Measurements from ENCODE around the gene GALNT5. TPM values are rescaled to one million over a fixed set of nuclear protein-coding genes. Genes with fewer than 3 reads are reported as not detected.
"Not testable (repeated sequence)": the region's sequence is repeated elsewhere in the genome, so short reads cannot be mapped to it uniquely, and the experiment has no call there.

The GALNT5 gene
- polyA plus RNA-seq, 2 donors = 3.1 to 5.6 TPM

DNA sequence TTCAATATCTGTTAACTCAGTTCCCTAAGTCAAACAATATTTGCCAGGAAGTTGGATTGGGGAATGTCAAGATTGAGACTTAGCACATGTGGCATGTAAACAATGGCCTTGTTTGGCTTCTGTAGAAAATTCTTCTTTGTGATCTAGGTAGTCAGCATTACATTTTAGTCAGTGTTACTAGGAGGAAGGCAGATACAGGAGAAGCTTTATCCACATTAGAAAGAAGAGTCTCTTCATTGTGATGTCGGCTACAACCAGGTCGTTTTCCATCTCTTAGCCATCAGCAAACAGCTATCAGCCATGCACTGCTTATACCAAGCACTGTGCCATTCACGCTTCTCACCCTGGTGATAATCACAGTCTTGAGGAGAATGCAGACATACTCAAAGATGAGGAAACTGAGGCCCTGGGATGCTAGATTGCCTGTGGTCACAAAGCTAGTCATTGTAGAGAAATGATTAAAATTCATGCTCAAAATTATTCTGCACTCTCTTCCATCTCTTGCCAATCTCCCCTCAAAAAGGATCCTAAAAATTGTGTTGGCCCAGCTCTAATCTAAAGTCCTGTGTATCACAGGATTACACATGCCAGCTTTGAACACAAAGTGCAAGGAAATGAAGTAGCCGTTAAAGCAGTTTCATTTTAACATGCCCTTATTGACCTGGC lies 3.2 kb downstream of the GALNT5 start:
- 66 to 69% methylated on average over 4 of the region's 4 CpGs for WGBS, 2 donors
- Histone ChIP-seq H3K27ac (ENCODE audit: low read depth in 2 of 2, low read length in 1 of 2) (peak overlapping the region in 1 of 2 donors; percentile 83), H3K27me3 (ENCODE audit: control insufficient read depth in 1 of 2, insufficient read depth in 2 of 2, low read length in 2 of 2) (no peaks in the 10 kb centered on the region), H3K4me1 (ENCODE audit: control insufficient read depth in 2 of 2, insufficient read depth in 2 of 2, low read length in 1 of 2) (no peaks in the 10 kb centered on the region), H3K4me3 (ENCODE audit: low read depth in 1 of 2, low read length in 2 of 2) (no peak overlapping the region), H3K9me3 (ENCODE audit: control insufficient read depth in 2 of 2, insufficient read depth in 1 of 2, low read depth in 1 of 2, low read length in 1 of 2) (no peaks in the 10 kb centered on the region), H3K36me3 (ENCODE audit: control insufficient read depth in 2 of 2, insufficient read depth in 2 of 2, low read length in 1 of 2) (no peaks in the 10 kb centered on the region)

DNA sequence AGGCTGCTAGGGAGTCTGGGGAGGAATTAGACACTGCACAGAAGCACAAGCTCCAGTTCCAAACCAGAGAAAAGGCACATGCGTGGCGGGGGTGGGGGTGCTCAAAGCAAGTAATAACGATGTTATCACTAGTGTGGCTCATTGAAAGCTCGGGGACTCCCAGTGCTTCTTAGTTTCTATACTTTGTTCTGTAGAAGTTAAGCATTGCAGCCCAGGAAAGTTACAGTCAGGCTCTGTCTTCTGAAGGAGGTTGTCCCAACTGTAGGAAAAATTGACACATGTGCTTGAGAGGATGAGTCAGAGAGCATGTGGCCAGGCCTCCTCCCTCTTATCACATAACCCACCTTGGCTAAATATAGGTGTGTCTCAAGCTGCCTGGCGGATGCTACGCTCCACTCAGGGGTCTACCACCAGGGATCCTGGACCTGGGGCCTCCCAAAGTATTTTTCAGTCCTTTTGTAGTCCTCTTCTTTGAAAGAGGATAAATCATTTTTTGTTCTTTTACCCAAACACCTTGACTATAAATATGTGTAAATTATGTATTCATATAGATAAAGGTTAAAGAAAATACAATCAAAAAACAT lies 3.8 kb downstream of the GALNT5 start:
- Histone ChIP-seq H3K4me3 (ENCODE audit: low read depth in 1 of 2, low read length in 2 of 2) (no peak overlapping the region), H3K4me1 (ENCODE audit: control insufficient read depth in 2 of 2, insufficient read depth in 2 of 2, low read length in 1 of 2) (no peaks in the 10 kb centered on the region)

DNA sequence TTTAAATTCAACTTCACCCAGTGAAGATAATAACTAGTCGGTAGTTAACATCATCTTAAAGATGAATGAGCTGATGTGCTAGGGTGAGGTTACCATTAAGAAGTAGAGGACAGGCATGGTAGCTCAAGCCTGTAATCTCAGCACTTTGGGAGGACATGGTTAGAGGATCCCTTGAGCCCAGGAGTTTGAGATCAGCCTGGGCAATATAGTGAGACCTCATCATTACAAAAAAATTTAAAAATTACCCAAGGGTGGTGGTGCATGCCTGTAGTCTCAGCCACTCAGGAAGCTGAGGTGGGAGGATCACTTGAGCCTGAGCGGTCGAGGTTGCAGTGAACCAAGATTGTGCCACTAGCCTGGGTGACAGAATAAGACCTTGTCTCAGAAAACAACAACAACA lies 4.7 kb downstream of the GALNT5 start:
- Histone ChIP-seq H3K27me3 (ENCODE audit: control insufficient read depth in 1 of 2, insufficient read depth in 2 of 2, low read length in 2 of 2) (no peaks in the 10 kb centered on the region), H3K36me3 (ENCODE audit: control insufficient read depth in 2 of 2, insufficient read depth in 2 of 2, low read length in 1 of 2) (no peaks in the 10 kb centered on the region), H3K27ac (ENCODE audit: low read depth in 2 of 2, low read length in 1 of 2) (no peak overlapping the region), H3K9me3 (ENCODE audit: control insufficient read depth in 2 of 2, insufficient read depth in 1 of 2, low read depth in 1 of 2, low read length in 1 of 2) (no peaks in the 10 kb centered on the region), H3K4me3 (ENCODE audit: low read depth in 1 of 2, low read length in 2 of 2) (no peak overlapping the region), H3K4me1 (ENCODE audit: control insufficient read depth in 2 of 2, insufficient read depth in 2 of 2, low read length in 1 of 2) (no peaks in the 10 kb centered on the region)
- 84 to 94% methylated on average over 3 of the region's 3 CpGs for WGBS, 2 donors

More for the DNA sequence above, 3.8 kb downstream of the GALNT5 start:
- Histone ChIP-seq H3K9me3 (ENCODE audit: control insufficient read depth in 2 of 2, insufficient read depth in 1 of 2, low read depth in 1 of 2, low read length in 1 of 2) (no peaks in the 10 kb centered on the region), H3K36me3 (ENCODE audit: control insufficient read depth in 2 of 2, insufficient read depth in 2 of 2, low read length in 1 of 2) (no peaks in the 10 kb centered on the region), H3K27me3 (ENCODE audit: control insufficient read depth in 1 of 2, insufficient read depth in 2 of 2, low read length in 2 of 2) (no peaks in the 10 kb centered on the region), H3K27ac (ENCODE audit: low read depth in 2 of 2, low read length in 1 of 2) (peak overlapping the region in 1 of 2 donors; percentile 83)
- 28 to 38% methylated on average over 6 of the region's 6 CpGs for WGBS, 2 donors

- Histone ChIP-seq H3K9me3 (ENCODE audit: control insufficient read depth in 2 of 2, insufficient read depth in 1 of 2, low read depth in 1 of 2, low read length in 1 of 2) (no peaks in the 10 kb centered on the region), H3K4me1 (ENCODE audit: control insufficient read depth in 2 of 2, insufficient read depth in 2 of 2, low read length in 1 of 2) (no peaks in the 10 kb centered on the region), H3K36me3 (ENCODE audit: control insufficient read depth in 2 of 2, insufficient read depth in 2 of 2, low read length in 1 of 2) (no peaks in the 10 kb centered on the region), H3K4me3 (ENCODE audit: low read depth in 1 of 2, low read length in 2 of 2) (no peak overlapping the region), H3K27me3 (ENCODE audit: control insufficient read depth in 1 of 2, insufficient read depth in 2 of 2, low read length in 2 of 2) (no peaks in the 10 kb centered on the region), H3K27ac (ENCODE audit: low read depth in 2 of 2, low read length in 1 of 2) (no peak overlapping the region)
- 23 to 52% methylated on average over 3 of the region's 3 CpGs for WGBS, 2 donors
Observed at GRCh38 chr2:157264099-157264498, 6.6 kb downstream of the GALNT5 start.

DNA sequence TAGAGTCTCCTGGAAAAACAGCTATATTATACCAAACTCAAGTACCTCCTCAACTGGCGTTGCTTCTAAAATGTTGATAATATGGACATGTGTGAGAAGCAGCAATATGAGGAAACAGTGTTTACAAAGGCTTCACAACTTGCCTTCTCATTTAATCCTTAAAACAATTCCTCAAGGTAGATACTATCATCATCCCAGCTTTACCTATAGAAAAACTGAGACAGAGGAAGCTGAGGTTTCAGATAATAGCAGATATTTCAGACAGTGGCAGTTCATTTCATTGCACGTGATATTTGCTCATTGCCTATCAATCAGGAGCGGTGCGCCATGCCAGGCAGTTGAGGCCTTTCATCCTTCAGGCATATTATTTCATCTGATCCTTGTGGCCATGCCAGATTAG lies 8.3 kb downstream of the GALNT5 start:
- H3K4me3 ChIP-seq (ENCODE audit: low read depth in 1 of 2, low read length in 2 of 2) = no peak overlapping the region
- no peaks in the 10 kb centered on the region for H3K36me3 ChIP-seq (ENCODE audit: control insufficient read depth in 2 of 2, insufficient read depth in 2 of 2, low read length in 1 of 2)
- H3K27ac ChIP-seq (ENCODE audit: low read depth in 2 of 2, low read length in 1 of 2) = no peak overlapping the region
- no peaks in the 10 kb centered on the region for H3K4me1 ChIP-seq (ENCODE audit: control insufficient read depth in 2 of 2, insufficient read depth in 2 of 2, low read length in 1 of 2)
- no peaks in the 10 kb centered on the region for H3K9me3 ChIP-seq (ENCODE audit: control insufficient read depth in 2 of 2, insufficient read depth in 1 of 2, low read depth in 1 of 2, low read length in 1 of 2)
- WGBS, 2 donors = 87 to 88% methylated on average over 4 of the region's 4 CpGs
- no peaks in the 10 kb centered on the region for H3K27me3 ChIP-seq (ENCODE audit: control insufficient read depth in 1 of 2, insufficient read depth in 2 of 2, low read length in 2 of 2)

- Histone ChIP-seq H3K27ac (ENCODE audit: low read depth in 2 of 2, low read length in 1 of 2) (no peak overlapping the region), H3K36me3 (ENCODE audit: control insufficient read depth in 2 of 2, insufficient read depth in 2 of 2, low read length in 1 of 2) (no peaks in the 10 kb centered on the region), H3K27me3 (ENCODE audit: control insufficient read depth in 1 of 2, insufficient read depth in 2 of 2, low read length in 2 of 2) (no peaks in the 10 kb centered on the region), H3K4me1 (ENCODE audit: control insufficient read depth in 2 of 2, insufficient read depth in 2 of 2, low read length in 1 of 2) (no peaks in the 10 kb centered on the region), H3K9me3 (ENCODE audit: control insufficient read depth in 2 of 2, insufficient read depth in 1 of 2, low read depth in 1 of 2, low read length in 1 of 2) (no peaks in the 10 kb centered on the region), H3K4me3 (ENCODE audit: low read depth in 1 of 2, low read length in 2 of 2) (no peak overlapping the region)
- WGBS, 2 donors = 41 to 45% methylated on average over 2 of the region's 2 CpGs
Observed at GRCh38 chr2:157267476-157267875, 10.0 kb downstream of the GALNT5 start.

DNA sequence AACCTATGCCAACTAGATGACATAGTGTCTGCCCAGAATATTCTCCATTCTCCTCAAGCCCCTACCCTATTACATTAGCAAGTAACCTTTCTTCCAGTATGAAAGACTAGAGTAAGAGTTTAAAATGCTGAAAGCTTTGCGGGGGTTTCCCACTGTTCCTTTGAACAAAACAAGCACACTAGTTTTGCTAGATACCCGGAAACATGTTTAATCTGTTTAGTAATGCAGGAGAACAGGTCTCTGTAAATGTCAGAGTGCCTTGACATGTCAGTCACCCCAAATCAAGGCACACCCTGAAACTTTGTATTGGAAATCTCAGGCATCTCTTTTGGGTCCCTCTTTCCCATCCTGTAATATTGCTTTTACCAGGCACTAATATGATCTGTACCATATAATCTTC lies 11.6 kb downstream of the GALNT5 start:
- Histone ChIP-seq H3K9me3 (ENCODE audit: control insufficient read depth in 2 of 2, insufficient read depth in 1 of 2, low read depth in 1 of 2, low read length in 1 of 2) (no peaks in the 10 kb centered on the region), H3K36me3 (ENCODE audit: control insufficient read depth in 2 of 2, insufficient read depth in 2 of 2, low read length in 1 of 2) (no peaks in the 10 kb centered on the region), H3K4me1 (ENCODE audit: control insufficient read depth in 2 of 2, insufficient read depth in 2 of 2, low read length in 1 of 2) (no peaks in the 10 kb centered on the region), H3K27me3 (ENCODE audit: control insufficient read depth in 1 of 2, insufficient read depth in 2 of 2, low read length in 2 of 2) (no peaks in the 10 kb centered on the region), H3K27ac (ENCODE audit: low read depth in 2 of 2, low read length in 1 of 2) (no peak overlapping the region), H3K4me3 (ENCODE audit: low read depth in 1 of 2, low read length in 2 of 2) (no peak overlapping the region)
- 64 to 75% methylated on average over 2 of the region's 2 CpGs for WGBS, 2 donors

- no peaks in the 10 kb centered on the region for H3K27me3 ChIP-seq (ENCODE audit: control insufficient read depth in 1 of 2, insufficient read depth in 2 of 2, low read length in 2 of 2)
- 81% methylated on average over 2 of the region's 2 CpGs for WGBS, 2 donors
Observed at GRCh38 chr2:157269922-157270321, 12.4 kb downstream of the GALNT5 start.

GRCh38 chr2:157271590-157272203 lies 14.2 kb downstream of the GALNT5 start:
- no peaks in the 10 kb centered on the region for H3K9me3 ChIP-seq (ENCODE audit: control insufficient read depth in 2 of 2, insufficient read depth in 1 of 2, low read depth in 1 of 2, low read length in 1 of 2)
- H3K4me1 ChIP-seq (ENCODE audit: control insufficient read depth in 2 of 2, insufficient read depth in 2 of 2, low read length in 1 of 2) = no peaks in the 10 kb centered on the region
- H3K4me3 ChIP-seq (ENCODE audit: low read depth in 1 of 2, low read length in 2 of 2) = no peak overlapping the region
- WGBS, 2 donors = 95 to 100% methylated on average over 1 of the region's 1 CpG
- H3K36me3 ChIP-seq (ENCODE audit: control insufficient read depth in 2 of 2, insufficient read depth in 2 of 2, low read length in 1 of 2) = no peaks in the 10 kb centered on the region
- H3K27me3 ChIP-seq (ENCODE audit: control insufficient read depth in 1 of 2, insufficient read depth in 2 of 2, low read length in 2 of 2) = no peaks in the 10 kb centered on the region
- no peak overlapping the region for H3K27ac ChIP-seq (ENCODE audit: low read depth in 2 of 2, low read length in 1 of 2)

More at GRCh38 chr2:157269922-157270321, 12.4 kb downstream of the GALNT5 start:
- Histone ChIP-seq H3K36me3 (ENCODE audit: control insufficient read depth in 2 of 2, insufficient read depth in 2 of 2, low read length in 1 of 2) (no peaks in the 10 kb centered on the region), H3K27ac (ENCODE audit: low read depth in 2 of 2, low read length in 1 of 2) (no peak overlapping the region), H3K4me1 (ENCODE audit: control insufficient read depth in 2 of 2, insufficient read depth in 2 of 2, low read length in 1 of 2) (no peaks in the 10 kb centered on the region), H3K4me3 (ENCODE audit: low read depth in 1 of 2, low read length in 2 of 2) (no peak overlapping the region), H3K9me3 (ENCODE audit: control insufficient read depth in 2 of 2, insufficient read depth in 1 of 2, low read depth in 1 of 2, low read length in 1 of 2) (no peaks in the 10 kb centered on the region)

DNA sequence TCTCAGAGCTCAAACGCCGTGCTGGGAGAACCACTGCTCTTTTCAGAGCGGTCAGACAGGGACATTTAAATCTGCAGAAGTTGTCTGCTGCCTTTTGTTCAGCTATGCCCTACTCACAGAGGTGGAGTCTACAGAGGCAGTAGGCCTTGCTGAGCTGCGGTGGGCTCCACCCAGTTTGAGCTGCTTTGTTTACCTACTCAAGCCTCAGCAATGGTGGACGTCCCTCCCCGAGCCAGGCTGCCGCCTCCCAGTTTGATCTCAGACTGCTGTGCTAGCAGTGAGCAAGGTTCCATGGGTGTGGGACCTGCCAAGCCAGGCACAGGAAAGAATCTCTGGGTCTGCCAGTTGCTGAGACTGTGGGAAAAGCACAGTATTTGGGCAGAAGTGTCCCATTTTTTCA lies 21.8 kb downstream of the GALNT5 start:
- not testable (repeated sequence) for H3K4me1 ChIP-seq (ENCODE audit: control insufficient read depth in 2 of 2, insufficient read depth in 2 of 2, low read length in 1 of 2); H3K27me3 ChIP-seq (ENCODE audit: control insufficient read depth in 1 of 2, insufficient read depth in 2 of 2, low read length in 2 of 2); H3K9me3 ChIP-seq (ENCODE audit: control insufficient read depth in 2 of 2, insufficient read depth in 1 of 2, low read depth in 1 of 2, low read length in 1 of 2); H3K4me3 ChIP-seq (ENCODE audit: low read depth in 1 of 2, low read length in 2 of 2); H3K36me3 ChIP-seq (ENCODE audit: control insufficient read depth in 2 of 2, insufficient read depth in 2 of 2, low read length in 1 of 2)
- 70 to 72% methylated on average over 7 of the region's 7 CpGs for WGBS, 2 donors
- peak overlapping the region in 1 of 2 donors; percentile 42 for H3K27ac ChIP-seq (ENCODE audit: low read depth in 2 of 2, low read length in 1 of 2)

Measured in esophagus (tissue), 2 donors.